ENCODE data around the gene ABHD4.
"Not testable (repeated sequence)": the region's sequence is repeated elsewhere in the genome, so short reads cannot be mapped to it uniquely, and the experiment has no call there.

ABHD4 gene

GRCh38 chr14:22593189-22593588 is 4.9 kb upstream of the ABHD4 start:
- no peak for DNase-seq

DNA sequence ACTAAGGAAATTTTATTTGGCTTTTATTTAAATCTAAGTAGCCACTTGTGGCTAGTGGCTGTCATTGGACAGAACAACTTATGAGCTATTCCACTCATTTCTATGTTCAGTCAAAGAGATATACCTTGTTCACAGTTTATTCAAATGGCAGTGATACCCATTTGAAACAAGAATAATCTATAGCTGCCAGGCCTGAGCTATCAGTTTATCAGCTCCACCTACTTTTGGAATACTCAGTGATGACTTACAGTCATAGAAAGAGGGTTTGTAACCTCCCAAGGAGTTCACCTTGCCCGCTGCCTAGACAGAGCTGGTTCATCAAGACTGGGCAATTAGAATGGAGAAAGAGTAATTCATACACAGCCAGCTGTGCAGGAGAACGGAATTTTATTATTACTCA is 4.5 kb upstream of the ABHD4 start:
- DNase-seq: no peak

DNA sequence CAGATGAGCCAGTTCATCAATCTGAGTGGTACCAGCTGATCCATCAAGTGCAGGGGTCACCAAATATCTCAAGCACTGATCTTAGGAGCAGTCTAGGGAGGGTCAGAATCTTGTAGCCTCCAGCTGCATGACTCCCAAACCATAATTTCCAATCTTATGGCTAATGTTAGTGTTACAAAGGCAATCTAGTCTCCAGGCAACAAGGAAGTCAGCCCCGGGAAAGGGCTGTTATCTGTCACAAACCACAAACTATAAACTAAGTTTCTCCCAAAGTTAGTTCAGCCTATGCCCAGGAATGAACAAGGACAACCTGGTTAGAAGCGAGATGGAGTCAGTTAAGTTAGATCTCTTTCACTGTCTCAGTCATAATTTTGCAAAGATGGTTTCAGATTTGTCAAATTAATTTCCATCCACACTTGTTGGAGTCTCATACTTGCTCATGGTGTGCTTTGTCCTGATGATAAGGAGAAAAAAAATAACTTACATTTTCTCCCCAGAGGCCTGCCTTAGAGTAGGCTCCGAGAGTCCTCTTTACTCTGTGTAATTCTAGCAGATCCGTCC is 3.9 kb upstream of the ABHD4 start:
- DNase-seq: no peak

- DNase-seq: no peak
Observed at GRCh38 chr14:22596354-22596879, 1.7 kb upstream of the ABHD4 start.

DNA sequence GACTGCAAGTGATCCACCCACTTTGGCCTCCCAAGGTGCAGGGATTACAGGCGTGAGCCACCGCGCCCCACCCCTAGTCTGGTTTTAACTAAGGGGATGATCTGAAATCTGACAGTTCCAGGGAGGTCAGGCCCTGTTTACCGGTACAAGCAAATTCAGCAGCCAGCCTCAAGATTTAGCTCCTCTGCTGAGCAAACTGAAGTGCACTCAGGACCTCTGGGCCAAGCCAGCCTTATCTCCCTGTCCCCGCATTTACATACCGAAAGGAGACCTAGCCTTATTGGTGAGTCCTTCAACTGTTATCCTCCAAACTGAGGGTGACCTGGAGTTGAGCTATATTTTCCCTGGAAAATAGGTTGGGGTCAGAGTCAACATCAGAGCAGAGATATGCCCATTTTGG is 835 bp upstream of the ABHD4 start:
- DNase-seq: no peak

DNA sequence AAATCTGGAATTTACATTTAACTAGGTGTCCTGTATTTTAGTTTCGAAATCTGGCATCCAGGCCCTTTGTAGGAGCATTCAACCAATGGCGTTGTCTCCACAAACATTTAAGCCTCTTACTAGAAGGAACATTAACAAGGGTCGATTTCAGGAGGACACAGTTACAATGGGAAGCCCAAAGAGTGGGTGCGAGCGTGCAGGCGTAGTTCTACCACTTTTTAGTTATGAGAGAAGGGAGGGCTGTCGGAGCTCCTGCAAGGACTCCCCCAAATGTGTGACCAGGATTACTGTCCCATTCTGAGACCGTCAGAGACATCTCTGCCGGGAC is 365 bp upstream of the ABHD4 start:
- DNase-seq: no peak

DNA sequence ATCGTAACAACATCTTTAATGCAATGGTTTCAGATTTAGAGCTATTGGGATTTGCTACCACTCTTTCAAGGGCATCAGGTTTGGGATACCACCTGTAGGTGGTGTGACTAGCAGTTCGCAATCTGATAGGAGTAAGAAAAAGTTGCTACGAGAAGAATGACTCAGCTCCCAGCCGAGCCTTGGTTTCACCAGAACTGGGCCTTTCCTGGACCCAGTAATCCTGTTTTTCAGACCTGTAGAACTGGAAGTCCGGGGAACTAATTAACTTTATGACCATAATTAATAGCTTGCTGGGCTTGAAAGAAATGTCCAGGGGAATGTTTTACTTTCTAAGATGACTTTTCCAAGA is 770 bp downstream of the ABHD4 start:
- peak; percentile 59 for DNase-seq

DNA sequence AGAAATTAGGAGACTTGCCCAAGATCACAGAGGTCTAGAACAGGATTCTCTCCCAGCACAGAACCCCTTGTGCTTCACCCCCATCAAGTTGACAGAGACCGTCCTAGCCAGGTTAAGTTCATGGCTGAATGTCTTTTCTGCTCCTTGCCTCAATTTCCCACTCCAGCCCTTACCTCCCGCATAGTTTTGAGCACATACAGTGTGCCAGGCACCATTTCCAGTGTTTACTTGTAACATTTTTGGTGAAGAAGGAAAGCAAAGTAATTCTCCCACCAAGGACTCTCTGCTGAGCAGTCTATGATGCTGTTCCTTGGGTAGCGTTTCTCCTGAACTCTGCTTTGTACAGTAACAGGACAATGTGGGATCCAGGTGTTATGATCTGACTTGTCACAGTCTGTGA is 1.2 kb downstream of the ABHD4 start:
- no peak for DNase-seq

GRCh38 chr14:22600027-22600426 is 1.9 kb downstream of the ABHD4 start:
- DNase-seq: no peak

DNA sequence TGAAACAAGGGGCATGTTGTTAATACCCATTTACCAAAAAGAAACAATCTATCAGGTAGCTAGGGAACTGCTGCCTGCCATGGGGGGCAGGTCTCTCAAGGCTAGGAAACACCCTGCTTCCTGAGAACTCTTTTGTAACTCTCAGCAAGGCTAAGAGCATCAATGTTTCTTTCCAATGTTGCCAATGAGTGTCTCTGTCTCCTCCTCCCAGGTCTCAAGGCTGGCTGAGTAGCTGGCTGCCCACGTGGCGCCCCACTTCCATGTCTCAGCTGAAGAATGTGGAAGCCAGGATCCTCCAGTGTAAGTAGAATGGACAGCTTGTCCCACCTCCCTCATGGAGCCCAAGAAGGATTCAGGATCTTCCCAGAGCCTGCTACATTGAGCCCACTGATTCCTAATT is 3.4 kb downstream of the ABHD4 start:
- no peak for DNase-seq

- no peak for DNase-seq
Observed at GRCh38 chr14:22601996-22602395, 3.9 kb downstream of the ABHD4 start.

- no peak for DNase-seq
Observed at GRCh38 chr14:22602862-22603261, 4.8 kb downstream of the ABHD4 start.

- DNase-seq: no peak
Observed at GRCh38 chr14:22606380-22606779, 8.3 kb downstream of the ABHD4 start.

DNA sequence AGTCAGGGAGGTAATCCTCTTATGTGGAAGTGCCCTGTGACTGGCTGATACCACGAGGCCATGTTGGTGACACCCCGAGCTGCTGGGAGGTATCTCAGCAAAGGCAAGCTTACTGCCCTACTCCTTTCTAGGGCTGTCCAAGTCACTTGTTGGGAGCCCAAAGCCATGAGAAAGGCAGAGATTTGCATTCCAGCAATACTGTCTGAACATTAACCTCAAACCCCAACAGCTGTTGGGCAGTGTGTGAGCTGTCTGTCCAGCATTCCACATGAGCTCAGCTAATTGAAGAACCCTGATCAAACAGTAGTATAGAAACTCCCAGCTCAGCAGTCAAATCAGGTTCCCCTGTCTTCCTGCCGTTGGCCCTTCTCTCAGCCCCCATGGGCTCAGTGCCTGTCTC is 9.2 kb downstream of the ABHD4 start:
- DNase-seq: no peak

DNA sequence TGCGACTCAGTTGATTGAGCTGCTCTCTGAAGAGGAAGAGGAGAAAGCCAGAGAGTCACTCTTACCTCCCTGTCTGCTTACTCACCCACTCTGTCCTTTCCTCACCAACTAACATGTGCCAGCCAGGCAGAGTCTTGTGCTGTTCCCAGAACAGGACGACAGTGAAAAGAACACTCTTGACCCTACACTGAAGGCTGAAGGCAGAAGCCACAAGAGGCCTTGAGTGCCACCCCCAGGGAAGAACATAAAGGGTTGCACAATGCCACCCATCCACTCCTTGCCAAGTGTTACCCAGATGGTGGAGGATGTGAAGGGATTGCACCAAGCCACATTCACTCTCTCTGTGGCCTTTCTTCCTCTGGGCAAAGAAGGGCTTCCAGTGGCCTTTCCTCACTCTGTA is 12.8 kb downstream of the ABHD4 start:
- no peak for DNase-seq

- DNase-seq: no peak
Observed at GRCh38 chr14:22613106-22613695, 15.1 kb downstream of the ABHD4 start.

DNA sequence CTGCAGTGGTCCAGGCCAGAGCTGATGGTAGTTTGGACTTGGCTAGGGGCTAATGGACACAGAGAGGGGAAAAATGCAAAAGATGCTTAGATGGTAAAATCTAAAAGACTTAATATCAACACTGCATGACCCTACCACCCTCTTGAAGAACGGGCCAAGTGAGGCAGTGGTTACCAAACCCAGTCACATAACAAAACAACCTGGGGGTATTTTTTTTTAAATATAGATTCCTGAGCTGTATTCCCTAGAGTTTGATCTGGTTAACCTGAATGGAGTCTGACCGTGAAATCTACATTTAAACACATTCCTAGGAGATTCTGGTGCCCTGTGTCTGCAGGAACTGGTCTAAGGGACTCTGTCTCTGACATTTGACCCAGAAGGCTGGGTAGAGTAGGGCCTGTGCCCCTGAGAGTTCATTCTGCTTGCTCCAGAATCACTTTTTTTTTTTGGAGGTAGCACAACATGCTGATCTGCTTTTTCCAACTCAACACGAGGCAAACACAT is 15.7 kb downstream of the ABHD4 start:
- no peak for DNase-seq

DNA sequence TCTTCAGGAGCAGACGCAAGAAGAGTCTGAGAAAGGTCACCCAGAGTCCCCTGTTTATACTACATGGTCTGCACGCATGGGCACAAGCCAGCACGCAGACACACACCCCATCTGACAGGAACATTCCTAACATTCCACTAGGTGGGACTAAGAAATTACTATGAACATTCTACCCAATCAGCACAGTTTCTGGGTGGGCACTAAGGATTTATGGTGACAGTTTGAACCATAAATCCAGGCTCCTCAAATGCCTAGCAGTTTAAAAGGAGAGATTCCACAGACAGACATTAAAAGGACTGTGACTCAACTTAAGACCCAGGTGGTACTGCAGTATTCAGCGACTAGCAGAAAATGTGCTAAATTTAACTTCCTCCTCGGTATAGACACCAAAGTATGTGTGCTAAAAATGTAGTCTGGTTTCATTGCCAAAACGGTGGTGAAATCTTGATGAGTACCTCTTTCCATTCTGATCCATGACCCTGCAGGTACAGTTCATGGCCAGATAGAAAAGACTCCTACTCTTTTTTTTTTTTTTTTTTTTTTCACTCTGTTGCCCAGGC is 16.2 kb downstream of the ABHD4 start:
- no peak for DNase-seq

DNA sequence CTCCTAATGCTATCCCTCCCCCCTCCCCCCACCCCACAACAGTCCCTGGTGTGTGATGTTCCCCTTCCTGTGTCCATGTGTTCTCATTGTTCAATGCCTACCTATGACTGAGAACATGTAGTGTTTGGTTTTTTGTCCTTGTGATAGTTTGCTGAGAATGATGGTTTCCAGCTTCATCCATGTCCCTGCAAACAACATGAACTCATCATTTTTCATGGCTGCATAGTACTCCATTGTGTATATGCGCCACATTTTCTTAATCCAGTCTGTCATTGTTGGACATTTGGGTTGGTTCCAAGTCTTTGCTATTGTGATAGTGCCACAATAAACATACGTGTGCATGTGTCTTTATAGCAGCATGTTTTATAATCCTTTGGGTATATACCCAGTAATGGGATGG is 17.7 kb downstream of the ABHD4 start:
- not testable (repeated sequence) for DNase-seq

DNA sequence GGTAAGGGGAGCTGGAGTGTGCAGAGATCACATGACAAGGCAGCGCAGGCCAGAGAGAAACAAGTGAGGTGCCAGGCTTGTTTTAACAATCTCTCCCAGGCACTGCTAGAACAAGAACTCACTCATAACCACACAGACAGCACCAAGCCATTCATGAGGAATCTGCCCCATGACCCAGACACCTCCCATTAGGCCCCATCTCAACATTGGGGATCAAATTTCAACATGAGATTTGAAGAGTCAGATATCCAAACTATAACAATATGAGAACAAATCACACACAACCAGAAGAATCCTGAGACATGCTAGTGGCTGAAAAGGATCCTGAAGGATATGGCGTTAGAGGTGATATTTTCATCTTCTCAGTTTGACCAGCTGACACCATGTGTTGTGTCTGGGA is 24.2 kb downstream of the ABHD4 start:
- no peak for DNase-seq

DNA sequence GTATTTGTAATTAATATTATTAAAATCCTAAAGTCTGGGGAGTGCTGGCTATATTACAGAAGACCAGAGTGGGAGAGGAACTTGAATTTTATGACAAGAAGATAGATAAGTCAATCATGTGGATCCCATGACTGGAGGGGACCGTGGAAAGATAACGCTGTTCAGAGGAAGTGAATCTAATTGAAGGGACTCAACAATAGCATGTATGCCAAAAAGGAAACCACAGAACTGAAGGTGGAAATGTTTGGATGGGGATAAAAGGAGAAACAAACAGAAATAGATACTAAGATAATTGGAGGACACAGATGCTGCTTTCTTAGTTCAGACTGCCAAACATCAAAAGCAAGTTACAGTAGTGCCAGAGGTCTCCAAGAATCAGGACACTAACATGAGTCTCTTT is 24.9 kb downstream of the ABHD4 start:
- no peak for DNase-seq

GRCh38 chr14:22626590-22626989 is 28.5 kb downstream of the ABHD4 start:
- no peak for DNase-seq

DNA sequence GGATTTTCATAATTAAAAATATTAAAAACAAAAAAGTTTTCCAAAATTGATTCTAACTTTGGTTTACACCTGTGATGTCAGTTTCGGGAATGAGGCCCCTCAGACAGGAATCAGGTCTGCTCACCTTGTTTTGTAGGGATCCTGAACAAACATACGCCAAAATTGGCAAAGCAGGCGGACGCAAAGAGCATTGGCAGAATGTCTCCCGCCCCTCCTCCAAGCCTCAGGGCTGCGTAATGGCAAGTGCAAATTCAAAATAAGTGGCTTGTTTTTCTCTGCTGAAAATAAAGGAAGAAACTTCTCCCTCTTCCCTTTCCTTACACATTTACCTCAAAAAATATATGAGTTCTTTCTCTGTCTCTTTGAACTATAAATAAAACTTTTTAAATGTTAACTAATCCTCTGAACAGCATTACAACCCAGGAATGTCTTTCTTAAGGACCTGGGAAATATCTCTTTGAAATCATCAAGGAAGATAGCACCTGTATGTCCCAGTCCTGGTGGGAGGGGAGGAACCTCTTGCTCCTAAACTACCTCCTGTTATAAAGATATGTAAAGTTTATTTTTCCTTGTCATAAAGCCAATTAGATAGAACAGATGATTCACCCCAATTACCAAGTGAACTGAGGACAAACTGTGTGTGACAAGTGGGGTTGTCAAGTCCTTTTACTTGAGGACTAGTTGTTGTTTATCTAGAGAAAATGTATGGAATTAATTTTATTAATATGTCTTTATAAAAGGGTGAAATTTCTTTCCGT is 29.6 kb downstream of the ABHD4 start:
- no peak for DNase-seq

GRCh38 chr14:22629361-22629760 is 31.3 kb downstream of the ABHD4 start:
- no peak for DNase-seq
